Mucosa of rectum (tissue), 2 donors: ENCODE measurements around the gene DCPS.
"Not testable (repeated sequence)": the region's sequence is repeated elsewhere in the genome, so short reads cannot be mapped to it uniquely, and the experiment has no call there.

Experiments used
- H3K27ac ChIP-seq, 2 donors: one replicate each; pipeline ENCODE4 v1.7.0; 2013; ENCODE audit warnings: inconsistent platforms in 2 of 2, low read depth in 2 of 2, low read length in 2 of 2
- H3K27me3 ChIP-seq, 2 donors: one replicate each; pipeline ENCODE4 v1.7.0; 2013; ENCODE audit warnings: low read length in 2 of 2; ENCODE audit not compliant: control insufficient read depth in 2 of 2, insufficient read depth in 2 of 2
- H3K36me3 ChIP-seq, 2 donors: one replicate each; pipeline ENCODE4 v1.7.0; 2013; ENCODE audit warnings: low read length in 2 of 2; ENCODE audit not compliant: control insufficient read depth in 2 of 2, insufficient read depth in 2 of 2
- H3K4me1 ChIP-seq, 2 donors: one replicate each; pipeline ENCODE4 v1.7.0; 2013; ENCODE audit warnings: low read length in 2 of 2, mild to moderate bottlenecking in 1 of 2; ENCODE audit not compliant: control insufficient read depth in 2 of 2, insufficient read depth in 2 of 2
- H3K4me3 ChIP-seq, 2 donors: one replicate each; pipeline ENCODE4 v1.7.0; 2013; ENCODE audit warnings: low read length in 2 of 2
- H3K9ac ChIP-seq, 2 donors: one replicate each; pipeline ENCODE4 v1.7.0; 2013; ENCODE audit warnings: low read length in 2 of 2, low read depth in 1 of 2, mild to moderate bottlenecking in 1 of 2
- H3K9me3 ChIP-seq, 2 donors: one replicate each; pipeline ENCODE4 v1.7.0; 2013; ENCODE audit warnings: low read length in 2 of 2; ENCODE audit not compliant: control insufficient read depth in 2 of 2
- donor health status: healthy.
- donor health status: Normal muscosa, but diverticular disease.

The DCPS gene

GRCh38 chr11:126308771-126309170, 4.9 kb downstream of the DCPS start:
- not testable (repeated sequence) for H3K36me3 ChIP-seq, H3K27ac ChIP-seq, H3K4me3 ChIP-seq, H3K9me3 ChIP-seq, H3K9ac ChIP-seq, H3K27me3 ChIP-seq
- H3K4me1 ChIP-seq, result peaks cover 15 to 18% of the 10 kb centered on the region in 2 donors

- H3K27ac ChIP-seq, result no peak overlapping the region
- no peak overlapping the region for H3K4me3 ChIP-seq
- H3K9ac ChIP-seq, result no peak overlapping the region
- no peaks in the 10 kb centered on the region for H3K27me3 ChIP-seq
- H3K4me1 ChIP-seq, result peaks cover 13 to 15% of the 10 kb centered on the region in 2 donors
- no peaks in the 10 kb centered on the region for H3K9me3 ChIP-seq
- H3K36me3 ChIP-seq, result peaks cover 3 to 4% of the 10 kb centered on the region in 2 donors
These were observed 6.5 kb downstream of the DCPS start for GRCh38 chr11:126310200-126310991.

DNA sequence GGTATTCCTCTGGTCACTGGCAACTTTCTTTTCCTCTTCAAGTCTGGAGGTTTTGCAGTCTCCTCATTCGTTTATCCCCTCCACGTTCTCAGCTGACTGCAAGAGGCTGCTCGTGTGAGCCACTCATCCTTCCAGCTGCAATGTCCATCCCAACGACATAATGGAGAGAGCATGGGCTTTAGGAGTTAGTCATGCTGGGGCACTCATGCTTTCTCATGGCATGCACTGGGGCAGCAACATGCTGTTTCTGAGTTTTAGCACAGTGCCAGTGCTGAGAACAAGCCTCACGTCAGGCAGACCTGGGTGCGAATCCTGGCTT, 7.1 kb downstream of the DCPS start:
- H3K36me3 ChIP-seq, result peaks cover 3 to 4% of the 10 kb centered on the region in 2 donors
- H3K4me1 ChIP-seq, result peaks cover 13 to 15% of the 10 kb centered on the region in 2 donors
- H3K9me3 ChIP-seq, result no peaks in the 10 kb centered on the region
- H3K4me3 ChIP-seq, result no peak overlapping the region
- H3K27ac ChIP-seq, result no peak overlapping the region
- no peak overlapping the region for H3K9ac ChIP-seq
- H3K27me3 ChIP-seq, result no peaks in the 10 kb centered on the region

DNA sequence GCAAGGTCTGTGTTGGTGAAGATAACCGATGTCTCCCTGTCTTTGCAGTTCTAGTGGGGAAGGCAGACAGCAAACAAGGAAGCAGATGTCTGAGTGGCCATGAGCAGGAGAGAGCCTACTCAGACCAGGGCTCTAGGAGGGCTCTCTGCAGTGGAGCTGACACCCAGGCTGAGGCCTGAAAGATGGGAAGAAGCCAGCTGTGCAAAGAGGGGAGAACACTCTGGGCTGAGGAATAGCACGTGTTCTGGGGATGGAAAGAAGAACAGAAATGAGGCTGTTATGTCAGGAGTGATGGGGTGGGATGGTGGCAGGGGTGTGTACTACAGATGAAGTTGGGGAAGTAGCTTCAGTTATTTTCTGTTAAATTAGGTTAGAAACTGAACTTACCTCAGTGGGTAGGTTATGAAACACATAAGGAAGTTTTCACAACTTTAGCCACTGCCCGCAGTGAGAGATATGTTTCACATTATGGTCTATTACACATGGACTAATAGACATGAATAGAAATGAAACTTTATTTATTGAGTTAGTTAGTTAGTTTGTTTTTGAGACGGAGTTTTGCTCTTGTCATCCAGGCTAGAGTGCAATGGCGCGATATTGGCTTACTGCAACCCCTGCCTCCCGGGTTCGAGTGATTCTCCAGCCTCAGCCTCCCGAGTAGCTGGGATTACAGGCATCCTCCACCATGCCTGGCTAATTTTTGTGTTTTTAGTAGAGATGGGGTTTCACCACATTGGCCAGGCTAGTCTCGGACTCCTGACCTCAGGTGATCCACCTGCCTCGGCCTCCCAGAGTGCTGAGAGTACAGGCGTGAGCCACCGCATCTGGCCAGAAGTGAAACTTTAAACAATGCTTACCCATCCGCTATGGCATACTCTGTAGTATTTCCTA, 7.8 kb downstream of the DCPS start:
- Histone ChIP-seq H3K27ac (peak overlapping the region in 1 of 2 donors; percentile 0), H3K4me3 (no peak overlapping the region), H3K27me3 (no peaks in the 10 kb centered on the region), H3K9me3 (no peaks in the 10 kb centered on the region), H3K36me3 (peaks cover 1 to 3% of the 10 kb centered on the region in 2 donors), H3K9ac (no peak overlapping the region), H3K4me1 (peaks cover 13 to 15% of the 10 kb centered on the region in 2 donors)

DNA sequence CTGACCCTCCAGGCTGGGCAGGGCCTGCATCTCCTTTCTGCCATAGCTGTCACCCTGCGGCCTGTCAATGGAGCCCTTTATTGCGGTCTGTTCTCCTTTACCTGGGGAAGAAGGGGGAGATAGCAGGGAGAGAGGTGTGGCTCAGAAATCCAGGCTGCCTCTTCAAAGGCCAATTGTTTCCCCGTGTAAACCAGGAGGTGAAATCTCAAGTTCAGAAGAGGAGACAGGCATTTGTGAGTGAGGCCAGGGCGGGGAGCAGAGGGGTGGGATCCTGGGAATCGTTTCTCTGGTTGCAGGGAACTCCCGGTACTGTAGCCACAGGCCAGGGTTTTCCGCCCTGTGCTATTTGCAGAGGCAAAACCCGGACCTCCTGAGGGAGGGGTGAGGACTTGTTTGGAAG, 9.1 kb downstream of the DCPS start:
- Histone ChIP-seq H3K27me3 (no peaks in the 10 kb centered on the region), H3K9me3 (no peaks in the 10 kb centered on the region), H3K36me3 (peaks cover 0 to 3% of the 10 kb centered on the region in 2 donors), H3K4me3 (no peak overlapping the region), H3K9ac (peak overlapping the region in 1 of 2 donors; percentile 9), H3K27ac (peak overlapping the region; percentile 1 to 32), H3K4me1 (peaks cover 20% of the 10 kb centered on the region in 2 donors)

GRCh38 chr11:126313826-126314225, 10.0 kb downstream of the DCPS start:
- H3K27me3 ChIP-seq, result no peaks in the 10 kb centered on the region
- H3K27ac ChIP-seq, result no peak overlapping the region
- H3K36me3 ChIP-seq, result no peaks in the 10 kb centered on the region
- no peak overlapping the region for H3K4me3 ChIP-seq
- no peaks in the 10 kb centered on the region for H3K9me3 ChIP-seq
- no peak overlapping the region for H3K9ac ChIP-seq
- peaks cover 25 to 28% of the 10 kb centered on the region in 2 donors for H3K4me1 ChIP-seq

- no peaks in the 10 kb centered on the region for H3K36me3 ChIP-seq
- H3K27ac ChIP-seq, result peak overlapping the region; percentile 53 to 75
- H3K9ac ChIP-seq, result no peak overlapping the region
- H3K9me3 ChIP-seq, result no peaks in the 10 kb centered on the region
- H3K4me3 ChIP-seq, result peak overlapping the region in 1 of 2 donors; percentile 6
- H3K27me3 ChIP-seq, result no peaks in the 10 kb centered on the region
- peaks cover 25 to 29% of the 10 kb centered on the region in 2 donors for H3K4me1 ChIP-seq
These were observed 13.5 kb downstream of the DCPS start for GRCh38 chr11:126317432-126317755.

DNA sequence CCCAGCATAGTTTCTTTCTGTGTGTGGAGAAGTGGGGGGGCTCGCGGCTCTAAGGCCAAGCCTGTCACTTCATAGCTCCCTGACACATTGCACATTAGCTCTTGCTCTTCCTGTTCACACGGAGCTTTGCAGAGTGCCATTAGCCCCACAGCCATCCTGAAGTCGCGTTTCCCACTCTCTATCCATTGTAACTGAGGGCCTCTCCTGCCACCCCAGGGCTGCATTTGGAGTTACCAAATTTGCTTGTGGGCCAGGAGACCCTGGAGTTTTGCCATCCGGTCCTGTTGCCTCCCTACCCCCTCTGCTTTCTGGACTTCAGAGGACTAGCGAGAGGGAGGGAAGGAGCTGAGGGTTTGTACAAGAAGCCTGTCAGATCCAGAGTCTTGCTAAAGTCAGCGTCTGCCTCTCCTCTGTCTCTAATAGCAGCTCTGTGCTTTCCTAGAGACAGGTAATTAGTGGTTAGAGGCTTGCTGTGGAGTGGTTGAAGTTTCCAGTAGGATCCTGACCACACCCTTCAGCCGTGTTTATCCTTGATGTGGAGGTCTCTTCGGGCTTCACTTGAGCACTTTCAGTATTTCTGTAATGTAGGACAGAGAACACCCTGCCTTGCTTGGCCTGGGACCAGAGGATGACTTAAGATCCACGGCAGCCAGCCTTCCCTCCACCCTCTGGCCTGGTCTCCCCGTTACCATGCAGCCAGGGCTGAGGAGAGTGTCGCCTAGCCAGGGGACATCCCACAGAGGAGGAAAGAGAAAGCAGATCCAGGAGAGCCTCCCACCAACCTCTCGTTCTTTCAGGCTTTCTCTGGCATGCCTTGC, 14.1 kb downstream of the DCPS start:
- Histone ChIP-seq H3K9me3 (no peaks in the 10 kb centered on the region), H3K4me1 (peaks cover 21 to 23% of the 10 kb centered on the region in 2 donors), H3K4me3 (peak overlapping the region; percentile 6 to 20), H3K27ac (peak overlapping the region; percentile 53 to 75), H3K36me3 (no peaks in the 10 kb centered on the region), H3K9ac (peak overlapping the region in 1 of 2 donors; percentile 6), H3K27me3 (no peaks in the 10 kb centered on the region)

DNA sequence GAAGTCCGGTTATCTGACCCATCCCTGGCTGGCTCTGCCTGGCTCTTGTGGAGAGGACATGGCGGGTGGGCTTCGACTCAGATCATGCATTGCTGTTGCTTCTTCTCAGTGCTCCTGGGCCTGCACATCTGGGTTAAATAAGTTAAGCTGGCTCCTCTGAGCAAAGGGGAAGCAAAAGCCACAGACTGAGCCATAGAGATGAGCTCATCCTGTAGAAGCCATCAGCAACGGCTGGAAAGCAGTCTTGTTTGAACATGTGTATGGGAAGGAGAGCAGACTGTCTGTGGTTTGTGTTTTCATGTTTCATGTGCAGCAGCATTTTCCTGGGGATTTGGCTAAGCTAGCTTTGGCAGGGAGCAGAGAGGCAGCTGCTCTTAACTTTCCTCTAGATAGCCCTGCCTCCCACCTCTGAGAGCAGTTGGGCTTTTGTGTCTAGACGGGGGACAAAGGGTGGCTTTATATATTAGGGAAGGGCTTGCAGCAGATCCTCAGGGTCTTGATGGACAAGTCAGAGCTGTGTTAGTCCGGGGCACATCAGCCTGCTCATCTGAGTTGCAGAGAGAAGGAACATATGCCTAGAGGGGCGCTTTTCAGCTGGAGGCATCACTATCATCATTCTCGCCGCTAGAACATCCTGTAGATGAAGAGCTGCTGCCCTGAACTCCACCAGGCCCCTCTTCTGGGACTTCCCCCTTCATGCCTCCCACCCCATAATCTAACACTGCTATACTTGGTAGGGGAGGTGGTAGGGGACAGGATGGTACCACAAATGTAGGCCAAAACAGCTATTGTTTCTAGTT, 14.9 kb downstream of the DCPS start:
- Histone ChIP-seq H3K27ac (peak overlapping the region; percentile 53 to 75), H3K4me3 (peak overlapping the region in 1 of 2 donors; percentile 20), H3K27me3 (no peaks in the 10 kb centered on the region)

More for the DNA sequence above, 14.9 kb downstream of the DCPS start:
- no peaks in the 10 kb centered on the region for H3K9me3 ChIP-seq
- peak overlapping the region in 1 of 2 donors; percentile 6 for H3K9ac ChIP-seq
- H3K36me3 ChIP-seq, result no peaks in the 10 kb centered on the region
- peaks cover 16 to 23% of the 10 kb centered on the region in 2 donors for H3K4me1 ChIP-seq
